A673 (cell line): ENCODE data around the gene RGS4.

Source experiments
- CTCF ChIP-seq: fragments of 300-800, 200-600 bp; sonication (generic); conservative IDR thresholded peaks from 2 replicates; pipeline ENCODE4 v1.5.1; 2017; ENCODE audit warnings: low read depth, mild to moderate bottlenecking, antibody characterized with exemption, low read length, moderate library complexity, mixed read lengths
- EZH2 ChIP-seq: fragments of 200-600 bp; sonication (generic); IDR thresholded peaks from 2 replicates; pipeline ENCODE4 v1.6.1; 2017; ENCODE audit warnings: borderline replicate concordance, low read depth, mild to moderate bottlenecking, mixed read lengths, antibody characterized with exemption, low read length; ENCODE audit not compliant: poor library complexity, severe bottlenecking

- TF ChIP-seq CTCF = no peak
- TF ChIP-seq EZH2 = no peak
Measured at GRCh38 chr1:163036671-163037070, 32.5 kb upstream of the RGS4 start.
